ENCODE data around the gene TUSC2.

Gene TUSC2

GRCh38 chr3:50304601-50305000, 23.4 kb downstream of the TUSC2 start:
- Mint-ChIP-seq H3K4me3 (no peak overlapping the region), H3K27ac (no peak overlapping the region), H3K4me1 (ENCODE audit: low read depth) (peaks cover 30% of the 10 kb centered on the region), H3K9me3 (no peaks in the 10 kb centered on the region), H3K27me3 (no peaks in the 10 kb centered on the region), H3K36me3 (ENCODE audit: low read depth) (peaks cover 2% of the 10 kb centered on the region)
- intact Hi-C loops (cut with micrococcal nuclease) = no loop called here

- intact Hi-C loops (cut with micrococcal nuclease) = no loop called here
- H3K36me3 Mint-ChIP-seq (ENCODE audit: low read depth) = peaks cover 7% of the 10 kb centered on the region
- H3K4me1 Mint-ChIP-seq (ENCODE audit: low read depth) = peaks cover 32% of the 10 kb centered on the region
- peak within 1 kb of the TSS; percentile 62 for H3K27ac Mint-ChIP-seq
- H3K27me3 Mint-ChIP-seq = no peaks in the 10 kb centered on the region
- H3K4me3 Mint-ChIP-seq = no peak within 1 kb of the TSS
- H3K9me3 Mint-ChIP-seq = no peaks in the 10 kb centered on the region
Measured at GRCh38 chr3:50303013-50303815, 24.8 kb downstream of the TUSC2 start, which contains the start of gene HYAL1. HYAL1 (minus strand) TSS chr3:50303574; CDS start chr3:50302956, 618 bp downstream.

- peaks cover 9% of the 10 kb centered on the region for H3K36me3 Mint-ChIP-seq (ENCODE audit: low read depth)
- H3K4me3 Mint-ChIP-seq = no peak overlapping the region
- intact Hi-C loops (cut with micrococcal nuclease) = no loop called here
- no peaks in the 10 kb centered on the region for H3K27me3 Mint-ChIP-seq
- H3K4me1 Mint-ChIP-seq (ENCODE audit: low read depth) = peaks cover 41% of the 10 kb centered on the region
- peak overlapping the region; percentile 62 for H3K27ac Mint-ChIP-seq
- H3K9me3 Mint-ChIP-seq = no peaks in the 10 kb centered on the region
Measured at GRCh38 chr3:50302095-50303012, 25.7 kb downstream of the TUSC2 start.

GRCh38 chr3:50300681-50301254, 27.3 kb downstream of the TUSC2 start:
- H3K27ac Mint-ChIP-seq = peak overlapping the region; percentile 96
- no peaks in the 10 kb centered on the region for H3K9me3 Mint-ChIP-seq
- intact Hi-C loops (cut with micrococcal nuclease) = no loop called here
- peaks cover 19% of the 10 kb centered on the region for H3K36me3 Mint-ChIP-seq (ENCODE audit: low read depth)
- H3K4me3 Mint-ChIP-seq = peak overlapping the region; percentile 86
- H3K27me3 Mint-ChIP-seq = no peaks in the 10 kb centered on the region
- peaks cover 41% of the 10 kb centered on the region for H3K4me1 Mint-ChIP-seq (ENCODE audit: low read depth)

GRCh38 chr3:50299929-50300680, 27.9 kb downstream of the TUSC2 start:
- peak overlapping the region; percentile 86 for H3K4me3 Mint-ChIP-seq
- peaks cover 41% of the 10 kb centered on the region for H3K4me1 Mint-ChIP-seq (ENCODE audit: low read depth)
- intact Hi-C loops (cut with micrococcal nuclease) = loop anchor here (1.0 kb wide), 1 partner anchor 21 kb away; no protein-coding TSS in a partner anchor
- H3K27me3 Mint-ChIP-seq = no peaks in the 10 kb centered on the region
- H3K36me3 Mint-ChIP-seq (ENCODE audit: low read depth) = peaks cover 19% of the 10 kb centered on the region
- no peaks in the 10 kb centered on the region for H3K9me3 Mint-ChIP-seq
- H3K27ac Mint-ChIP-seq = peak overlapping the region; percentile 96

- intact Hi-C loops (cut with micrococcal nuclease) = loop anchor here (1.0 kb wide), 1 partner anchor 22 kb away; no protein-coding TSS in a partner anchor
- Mint-ChIP-seq H3K4me3 (peak overlapping the region; percentile 86), H3K4me1 (ENCODE audit: low read depth) (peaks cover 41% of the 10 kb centered on the region), H3K27ac (peak overlapping the region; percentile 96), H3K9me3 (no peaks in the 10 kb centered on the region), H3K36me3 (ENCODE audit: low read depth) (peaks cover 19% of the 10 kb centered on the region), H3K27me3 (no peaks in the 10 kb centered on the region)
Measured at GRCh38 chr3:50299638-50299928, 28.4 kb downstream of the TUSC2 start.

- no peaks in the 10 kb centered on the region for H3K9me3 Mint-ChIP-seq
- peaks cover 19% of the 10 kb centered on the region for H3K36me3 Mint-ChIP-seq (ENCODE audit: low read depth)
- H3K27ac Mint-ChIP-seq = peak within 1 kb of the TSS; percentile 96
- intact Hi-C loops (cut with micrococcal nuclease) = loop anchor here (1.0 kb wide), 1 partner anchor 22 kb away; no protein-coding TSS in a partner anchor
- H3K4me3 Mint-ChIP-seq = peak within 1 kb of the TSS; percentile 86
- peaks cover 41% of the 10 kb centered on the region for H3K4me1 Mint-ChIP-seq (ENCODE audit: low read depth)
- no peaks in the 10 kb centered on the region for H3K27me3 Mint-ChIP-seq
Measured at GRCh38 chr3:50298836-50299637, 29.0 kb downstream of the TUSC2 start, which contains the start of the genes HYAL3 and NAA80. HYAL3 (minus strand) TSS chr3:50299405; CDS start chr3:50295602, 3,803 bp downstream. NAA80 (minus strand) TSS chr3:50299405; CDS start chr3:50297463, 1,942 bp downstream.

- intact Hi-C loops (cut with micrococcal nuclease) = no loop called here
- peak overlapping the region; percentile 86 for H3K4me3 Mint-ChIP-seq
- H3K9me3 Mint-ChIP-seq = no peaks in the 10 kb centered on the region
- peaks cover 37% of the 10 kb centered on the region for H3K4me1 Mint-ChIP-seq (ENCODE audit: low read depth)
- peaks cover 19% of the 10 kb centered on the region for H3K36me3 Mint-ChIP-seq (ENCODE audit: low read depth)
- no peaks in the 10 kb centered on the region for H3K27me3 Mint-ChIP-seq
- peak overlapping the region; percentile 96 for H3K27ac Mint-ChIP-seq
Measured at GRCh38 chr3:50297896-50298725, 29.9 kb downstream of the TUSC2 start.

GRCh38 chr3:50297384-50297775, 30.6 kb downstream of the TUSC2 start:
- H3K9me3 Mint-ChIP-seq = no peaks in the 10 kb centered on the region
- H3K36me3 Mint-ChIP-seq (ENCODE audit: low read depth) = peaks cover 19% of the 10 kb centered on the region
- peaks cover 37% of the 10 kb centered on the region for H3K4me1 Mint-ChIP-seq (ENCODE audit: low read depth)
- H3K27me3 Mint-ChIP-seq = no peaks in the 10 kb centered on the region
- intact Hi-C loops (cut with micrococcal nuclease) = no loop called here
- H3K27ac Mint-ChIP-seq = peak overlapping the region; percentile 96
- no peak overlapping the region for H3K4me3 Mint-ChIP-seq

- Mint-ChIP-seq H3K27ac (no peak overlapping the region), H3K4me1 (ENCODE audit: low read depth) (peaks cover 35% of the 10 kb centered on the region), H3K36me3 (ENCODE audit: low read depth) (peaks cover 19% of the 10 kb centered on the region), H3K27me3 (no peaks in the 10 kb centered on the region), H3K9me3 (no peaks in the 10 kb centered on the region), H3K4me3 (no peak overlapping the region)
- intact Hi-C loops (cut with micrococcal nuclease) = no loop called here
Measured at GRCh38 chr3:50296721-50297383, 31.2 kb downstream of the TUSC2 start.

GRCh38 chr3:50295553-50296431, 32.2 kb downstream of the TUSC2 start:
- H3K4me1 Mint-ChIP-seq (ENCODE audit: low read depth) = peaks cover 38% of the 10 kb centered on the region
- intact Hi-C loops (cut with micrococcal nuclease) = no loop called here
- H3K27me3 Mint-ChIP-seq = no peaks in the 10 kb centered on the region
- H3K36me3 Mint-ChIP-seq (ENCODE audit: low read depth) = peaks cover 19% of the 10 kb centered on the region
- no peaks in the 10 kb centered on the region for H3K9me3 Mint-ChIP-seq
- no peak overlapping the region for H3K4me3 Mint-ChIP-seq
- no peak overlapping the region for H3K27ac Mint-ChIP-seq
